Progenitor cell of endocrine pancreas (in vitro differentiated cells): ENCODE measurements around the gene TMEM218. TPM values are rescaled to one million over a fixed set of nuclear protein-coding genes. Genes with fewer than 3 reads are reported as not detected.

Experiments
- DNase-seq: peaks from one replicate; pipeline ENCODE4 v3.0.0; 2021; ENCODE audit warnings: low spot score; ENCODE audit not compliant: unreplicated experiment
- H3K27ac Mint-ChIP-seq: 2 replicates; pipeline ENCODE4 v1.8.0; 2021; ENCODE audit warnings: mild to moderate bottlenecking, moderate library complexity, mixed read lengths
- H3K27me3 Mint-ChIP-seq: 2 replicates; pipeline ENCODE4 v1.8.0; 2021; ENCODE audit warnings: mixed read lengths
- H3K36me3 Mint-ChIP-seq: 2 replicates; pipeline ENCODE4 v1.8.0; 2022; ENCODE audit warnings: mixed read lengths; ENCODE audit not compliant: insufficient read depth
- H3K4me1 Mint-ChIP-seq: 2 replicates; pipeline ENCODE4 v1.8.0; 2021; ENCODE audit warnings: low read depth, mixed read lengths
- H3K4me3 Mint-ChIP-seq: 2 replicates; pipeline ENCODE4 v1.8.0; 2021; ENCODE audit warnings: low read depth, mild to moderate bottlenecking, moderate library complexity, mixed read lengths
- H3K9me3 Mint-ChIP-seq: 2 replicates; pipeline ENCODE4 v1.8.0; 2021; ENCODE audit warnings: low read depth, mixed read lengths
- CTCF ChIP-seq: fragments of 200-600 bp; sonication (generic); IDR thresholded peaks from one replicate; pipeline ENCODE4 v1.5.0; 2021; ENCODE audit warnings: antibody characterized with exemption, mild to moderate bottlenecking; ENCODE audit not compliant: unreplicated experiment
- total RNA-seq: library from RNA; stranded (reverse); gene quantifications from 2 replicates; pipeline ENCODE4 v1.2.1, GENCODE V29; 2021

Gene TMEM218
- total RNA-seq, 1 donor from 2014 or later = 18.1 TPM

GRCh38 chr11:125132071-125132470, 20.6 kb upstream of the TMEM218 start:
- H3K4me3 Mint-ChIP-seq = no peak overlapping the region
- H3K27me3 Mint-ChIP-seq = peaks cover 20% of the 10 kb centered on the region
- H3K36me3 Mint-ChIP-seq = no peaks in the 10 kb centered on the region
- DNase-seq = no peak
- no peak for TF ChIP-seq CTCF
- H3K27ac Mint-ChIP-seq = no peak overlapping the region
- no peaks in the 10 kb centered on the region for H3K9me3 Mint-ChIP-seq
- no peaks in the 10 kb centered on the region for H3K4me1 Mint-ChIP-seq

GRCh38 chr11:125129316-125129993, 18.0 kb upstream of the TMEM218 start:
- Mint-ChIP-seq H3K27me3 (peaks cover 23% of the 10 kb centered on the region), H3K27ac (no peak overlapping the region), H3K4me1 (no peaks in the 10 kb centered on the region), H3K9me3 (no peaks in the 10 kb centered on the region), H3K36me3 (no peaks in the 10 kb centered on the region), H3K4me3 (no peak overlapping the region)
- TF ChIP-seq CTCF = no peak
- no peak for DNase-seq

GRCh38 chr11:125128450-125128849, 17.0 kb upstream of the TMEM218 start:
- DNase-seq = no peak
- peaks cover 7% of the 10 kb centered on the region for H3K4me1 Mint-ChIP-seq
- no peak overlapping the region for H3K27ac Mint-ChIP-seq
- no peaks in the 10 kb centered on the region for H3K36me3 Mint-ChIP-seq
- H3K27me3 Mint-ChIP-seq = peaks cover 19% of the 10 kb centered on the region
- no peak overlapping the region for H3K4me3 Mint-ChIP-seq
- no peaks in the 10 kb centered on the region for H3K9me3 Mint-ChIP-seq
- TF ChIP-seq CTCF = no peak

- H3K9me3 Mint-ChIP-seq = no peaks in the 10 kb centered on the region
- H3K4me3 Mint-ChIP-seq = no peak overlapping the region
- TF ChIP-seq CTCF = no peak
- peaks cover 16% of the 10 kb centered on the region for H3K27me3 Mint-ChIP-seq
- H3K27ac Mint-ChIP-seq = no peak overlapping the region
- no peak for DNase-seq
- H3K36me3 Mint-ChIP-seq = no peaks in the 10 kb centered on the region
- peaks cover 12% of the 10 kb centered on the region for H3K4me1 Mint-ChIP-seq
Measured at GRCh38 chr11:125124618-125124992, 13.2 kb upstream of the TMEM218 start.

- peak; percentile 42 for TF ChIP-seq CTCF
- no peak for DNase-seq
- no peaks in the 10 kb centered on the region for H3K36me3 Mint-ChIP-seq
- H3K4me1 Mint-ChIP-seq = peaks cover 12% of the 10 kb centered on the region
- peak overlapping the region; percentile 17 for H3K27ac Mint-ChIP-seq
- H3K9me3 Mint-ChIP-seq = no peaks in the 10 kb centered on the region
- no peak overlapping the region for H3K4me3 Mint-ChIP-seq
- H3K27me3 Mint-ChIP-seq = peaks cover 13% of the 10 kb centered on the region
Measured at GRCh38 chr11:125123947-125124617, 12.7 kb upstream of the TMEM218 start.
